Right kidney (tissue), 1 donor: ENCODE measurements around the gene MGAT4A.

Experiments used
- DNase-seq: peaks from one replicate; pipeline ENCODE4 v3.0.0-alpha.2; 2016

MGAT4A gene

DNA sequence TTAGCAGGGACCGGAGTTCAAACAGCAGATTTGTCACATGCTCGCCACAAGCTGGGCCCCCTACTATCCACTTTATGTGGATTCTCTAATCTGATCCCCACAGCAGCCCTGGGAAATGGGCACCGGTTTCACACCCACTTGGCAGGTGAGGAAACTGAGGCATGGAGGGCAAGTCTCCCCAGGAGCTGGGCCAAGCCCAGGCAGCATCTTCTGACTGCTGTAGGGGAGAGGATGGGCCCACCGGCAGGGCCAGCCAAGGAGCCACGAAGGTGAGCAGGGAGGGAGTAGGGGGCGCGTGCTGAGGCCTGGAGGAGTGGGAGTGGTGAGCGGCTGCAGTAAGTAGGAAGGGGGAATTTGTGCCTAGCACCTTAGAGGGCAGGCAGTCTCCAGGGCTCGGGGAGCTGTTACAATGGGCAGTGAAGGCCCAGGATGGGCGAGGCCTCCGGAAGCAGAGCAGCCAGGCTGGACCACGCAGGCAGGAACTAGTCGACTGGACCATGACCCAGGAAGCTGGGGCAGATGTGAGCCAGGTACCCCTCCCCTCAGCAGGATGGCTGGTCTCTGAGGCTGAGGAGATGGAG is 159.7 kb downstream of the MGAT4A start:
- no peak for DNase-seq

DNA sequence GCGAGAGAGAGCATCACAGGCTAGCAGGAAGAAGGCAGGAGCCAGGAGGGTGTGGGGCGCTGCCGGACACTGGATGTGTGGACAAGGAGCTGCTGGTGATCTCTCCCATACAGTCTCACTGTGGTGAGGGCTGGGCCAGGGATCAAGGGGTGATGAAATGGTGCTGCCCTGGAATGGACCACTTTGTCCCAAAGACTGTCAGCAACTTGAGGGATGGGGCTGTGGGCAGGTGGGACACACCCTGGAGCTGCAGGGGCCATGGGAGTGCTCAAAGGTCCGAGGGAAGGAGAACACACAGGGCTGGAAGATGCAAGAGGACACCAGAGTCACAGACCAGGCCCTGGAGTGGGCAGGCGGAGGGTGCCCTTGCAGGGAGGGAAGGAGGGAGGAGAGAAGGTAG is 160.6 kb downstream of the MGAT4A start:
- no peak for DNase-seq

DNA sequence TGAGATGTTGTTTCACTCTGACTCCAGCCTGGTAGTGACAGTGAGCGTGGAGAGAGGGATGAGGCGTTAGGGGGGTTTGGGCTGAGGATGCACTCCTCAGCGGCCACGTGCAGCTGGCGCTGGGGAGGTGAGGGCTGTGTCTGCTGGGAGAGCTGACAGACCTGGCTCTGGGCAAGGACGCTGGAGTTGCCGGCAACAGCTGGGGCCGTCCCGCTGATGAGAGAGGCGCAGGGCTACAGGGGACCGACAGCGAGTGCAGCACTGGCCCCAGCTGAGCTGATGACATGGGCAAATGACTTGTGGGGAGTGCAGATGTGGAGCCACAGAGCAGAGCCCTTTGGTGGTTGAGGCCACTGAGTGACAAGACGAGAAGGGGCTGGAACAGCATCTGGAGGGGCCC is 161.0 kb downstream of the MGAT4A start:
- DNase-seq, result no peak

DNA sequence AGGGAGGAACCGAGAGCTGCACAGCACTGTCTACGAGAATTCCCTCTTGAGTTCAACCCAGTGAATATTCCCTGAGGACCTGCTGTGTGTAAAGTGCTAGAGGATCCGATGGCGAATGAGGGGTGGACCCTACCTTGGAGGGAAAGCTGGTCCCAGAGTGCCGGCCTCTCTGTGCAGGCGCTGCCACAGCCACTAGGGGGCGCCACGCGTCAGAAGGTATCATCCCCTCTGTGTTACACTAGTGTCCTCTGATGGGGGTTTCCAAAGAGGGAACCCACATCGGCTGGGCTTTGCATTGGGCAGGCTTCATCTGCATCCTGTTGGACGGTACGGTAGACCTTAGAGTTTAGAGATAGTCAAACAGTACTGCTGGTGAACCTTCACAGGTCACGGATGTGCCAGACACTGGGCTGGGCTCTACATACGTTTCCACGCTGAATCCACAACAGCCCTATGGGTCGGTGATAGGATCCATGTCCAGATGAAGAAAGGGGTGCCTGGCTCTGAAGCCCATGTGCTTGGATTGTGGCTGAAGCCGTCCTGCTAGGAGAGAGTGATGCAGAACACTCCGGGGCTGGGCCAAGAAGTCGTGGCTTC is 161.6 kb downstream of the MGAT4A start:
- no peak for DNase-seq
